NCI-H748 (cell line): ENCODE results near the gene ZNF214.
"Not testable (repeated sequence)": the region's sequence is repeated elsewhere in the genome, so short reads cannot be mapped to it uniquely, and the experiment has no call there.

ENCODE experiments used
- DNase-seq: peaks from one replicate; lab custom pipeline; 2025; ENCODE audit not compliant: unreplicated experiment; lab: John Stamatoyannopoulos, UW

ZNF214 gene

GRCh38 chr11:6991227-6991626, 28.9 kb downstream of the ZNF214 start:
- no peak for DNase-seq

GRCh38 chr11:6988506-6988905, 31.6 kb downstream of the ZNF214 start:
- DNase-seq, result no peak

- DNase-seq, result no peak
These were observed 33.7 kb downstream of the ZNF214 start for GRCh38 chr11:6986487-6986886.

GRCh38 chr11:6979365-6979764, 40.8 kb downstream of the ZNF214 start:
- no peak for DNase-seq

GRCh38 chr11:6969854-6970253, 50.3 kb downstream of the ZNF214 start:
- DNase-seq, result not testable (repeated sequence)

GRCh38 chr11:6968816-6969215, 51.3 kb downstream of the ZNF214 start:
- no peak for DNase-seq

GRCh38 chr11:6962673-6963072, 57.5 kb downstream of the ZNF214 start:
- no peak for DNase-seq

GRCh38 chr11:6962141-6962540, 58.0 kb downstream of the ZNF214 start:
- DNase-seq, result no peak

- DNase-seq, result not testable (repeated sequence)
These were observed 65.9 kb downstream of the ZNF214 start for GRCh38 chr11:6954248-6954647.
